ENCODE data around the gene MACROH2A2.
"Not testable (repeated sequence)": the region's sequence is repeated elsewhere in the genome, so short reads cannot be mapped to it uniquely, and the experiment has no call there.

Gene MACROH2A2

DNA sequence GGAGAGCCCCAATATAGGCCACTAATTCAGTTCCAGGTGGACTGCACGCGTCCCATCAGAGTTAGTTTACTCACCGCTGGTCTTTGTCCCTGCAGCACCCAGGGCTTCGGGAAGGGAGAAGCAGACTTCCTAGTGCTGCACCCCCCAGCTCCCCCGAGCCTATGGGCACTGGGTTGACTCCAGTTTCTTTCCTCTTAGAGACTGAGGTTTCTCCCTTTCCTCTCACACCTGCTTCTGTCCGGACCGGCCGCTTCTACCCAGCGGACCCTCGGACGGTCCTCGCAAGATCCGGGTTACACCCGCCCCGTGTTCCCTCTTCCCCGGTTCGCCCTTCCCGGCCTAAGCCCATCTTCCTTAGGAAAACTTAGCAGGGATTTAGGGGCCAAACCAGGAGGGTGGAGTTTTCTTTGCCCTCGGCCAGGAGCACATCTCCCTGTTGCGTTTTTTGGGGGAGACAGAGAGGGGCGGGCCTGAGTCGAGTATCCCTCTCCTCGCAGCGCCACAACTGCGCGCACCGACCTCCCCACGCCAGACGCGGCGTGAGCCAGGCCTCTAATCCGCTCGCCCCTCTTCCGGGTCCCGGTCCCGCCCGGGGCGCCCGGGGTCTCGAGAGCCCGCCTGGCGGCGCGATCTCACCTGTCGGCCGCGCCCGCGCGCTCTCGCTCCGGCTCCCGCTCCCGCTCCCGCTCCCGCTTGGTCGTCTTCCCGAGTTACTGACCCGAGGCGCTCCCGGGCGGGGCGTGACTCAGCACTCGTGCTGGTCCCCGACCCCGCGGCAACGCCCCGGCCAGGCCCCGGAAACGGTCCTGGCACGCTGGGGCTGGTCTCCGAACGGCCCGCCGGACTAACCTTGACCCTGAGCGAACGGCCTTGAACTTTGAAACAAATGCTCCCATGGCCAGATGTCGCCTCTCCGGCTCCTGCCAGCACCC, 79.7 kb downstream of the MACROH2A2 start, which contains the start of gene AIFM2:
TSS of gene AIFM2 (minus strand) at position 728 of the 932 bp plus-strand sequence. CDS start 8,741 bp downstream, outside the sequence.
- no peak for FAIRE-seq

- no peak for FAIRE-seq
Measured at GRCh38 chr10:70135046-70135445, 82.4 kb downstream of the MACROH2A2 start.

- no peak for FAIRE-seq
Measured at GRCh38 chr10:70135684-70136083, 83.0 kb downstream of the MACROH2A2 start.

GRCh38 chr10:70137135-70137534, 84.5 kb downstream of the MACROH2A2 start:
- FAIRE-seq = no peak

DNA sequence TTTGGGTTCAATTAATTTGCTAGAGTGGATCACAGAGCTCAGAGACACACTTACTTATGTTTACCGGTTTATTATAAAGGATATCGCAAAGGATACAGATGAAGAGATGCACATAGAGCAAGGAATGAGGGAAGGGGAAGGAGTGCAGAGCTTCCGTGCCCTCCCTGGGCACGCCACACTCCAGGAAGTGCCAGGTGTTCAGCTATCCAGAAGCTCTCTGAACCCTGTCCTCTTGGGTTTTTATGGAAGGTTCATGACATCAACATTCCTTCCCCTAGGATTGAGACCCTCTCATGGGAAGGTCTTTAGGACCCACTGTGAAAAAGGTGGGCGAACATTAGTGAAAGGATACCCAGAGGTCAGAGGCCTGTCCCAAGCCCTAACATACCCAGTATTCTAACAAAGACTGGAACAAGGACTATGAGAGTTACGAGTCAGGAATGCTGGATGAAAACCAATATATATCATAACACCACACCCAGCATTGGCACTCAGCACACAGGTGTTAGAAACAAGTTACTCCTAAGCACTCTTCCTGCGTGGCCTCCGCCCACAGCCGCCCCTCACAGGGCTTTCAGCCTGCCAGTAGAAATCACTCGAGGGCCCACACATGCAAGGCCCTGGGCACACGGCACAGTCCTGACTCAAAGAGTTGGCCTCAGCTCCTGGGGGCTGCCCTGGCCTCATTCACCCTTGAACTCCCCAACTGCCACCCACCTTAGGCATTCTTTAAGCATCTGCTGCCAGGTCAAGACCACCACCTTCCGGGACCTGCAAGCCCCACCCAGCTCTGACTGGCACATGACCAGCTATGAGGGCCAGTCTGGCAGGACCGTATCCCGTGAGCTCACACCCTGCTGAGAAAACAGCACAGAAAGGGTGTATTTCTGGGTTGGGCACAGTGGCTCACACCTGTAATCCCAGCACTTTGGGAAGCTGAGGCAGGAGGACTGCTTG, 85.6 kb downstream of the MACROH2A2 start:
- FAIRE-seq = no peak

- no peak for FAIRE-seq
Measured at GRCh38 chr10:70139151-70139996, 86.7 kb downstream of the MACROH2A2 start.

GRCh38 chr10:70139997-70140250, 87.3 kb downstream of the MACROH2A2 start:
- no peak for FAIRE-seq

DNA sequence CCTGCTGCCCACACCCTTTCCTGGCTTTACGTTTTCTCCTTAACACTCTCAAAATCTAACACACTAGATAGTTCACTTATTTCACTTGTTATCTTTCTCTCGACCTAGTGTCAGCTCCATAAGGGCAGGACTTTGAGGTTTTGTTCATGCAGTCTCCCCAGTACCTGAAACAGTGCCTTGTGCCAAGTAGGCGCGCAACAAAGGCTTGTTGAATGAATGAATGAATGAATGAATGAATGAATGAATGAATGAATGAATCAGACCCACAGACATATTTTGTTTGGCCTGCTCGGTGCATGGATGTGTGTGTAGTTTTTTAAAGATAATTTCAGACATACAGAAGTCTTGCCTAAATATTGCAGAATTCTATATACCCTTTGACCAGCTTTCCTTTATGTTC, 87.7 kb downstream of the MACROH2A2 start:
- no peak for FAIRE-seq

- no peak for FAIRE-seq
Measured at GRCh38 chr10:70142555-70142954, 89.9 kb downstream of the MACROH2A2 start.

DNA sequence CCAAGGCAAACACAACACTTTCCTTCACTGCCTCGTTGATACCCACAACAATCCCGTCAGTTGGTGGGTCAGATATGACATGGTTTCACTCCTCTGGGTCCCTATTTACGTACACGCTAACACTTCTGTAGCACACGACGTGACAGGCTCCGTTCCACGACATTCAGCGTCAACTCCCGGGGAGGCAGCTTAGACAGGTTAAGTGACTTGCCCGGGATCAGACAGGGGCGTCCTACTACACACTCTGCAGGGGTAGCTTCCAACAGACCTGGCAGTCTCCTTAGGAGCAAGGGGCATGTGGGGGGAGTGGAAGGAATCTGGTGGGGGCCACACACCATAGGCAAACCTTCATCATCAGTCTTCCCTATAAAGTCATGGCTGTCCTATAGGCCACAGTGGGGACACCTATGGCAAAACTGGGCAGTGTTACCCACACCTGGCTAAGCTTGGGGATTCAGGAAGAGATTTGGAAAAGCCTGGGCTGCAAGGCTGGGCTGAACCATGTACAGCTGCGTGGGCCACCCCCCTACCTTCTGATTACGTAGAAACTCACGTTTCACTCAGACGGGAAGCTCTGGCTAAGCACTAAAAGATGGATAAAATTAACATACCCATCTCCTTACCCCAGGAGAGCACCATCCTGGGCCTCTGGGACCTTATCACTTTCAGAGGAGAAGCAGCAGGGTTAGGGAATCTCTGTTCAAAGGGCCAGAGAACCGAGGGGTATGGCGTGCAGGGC, 91.9 kb downstream of the MACROH2A2 start:
- FAIRE-seq = no peak

DNA sequence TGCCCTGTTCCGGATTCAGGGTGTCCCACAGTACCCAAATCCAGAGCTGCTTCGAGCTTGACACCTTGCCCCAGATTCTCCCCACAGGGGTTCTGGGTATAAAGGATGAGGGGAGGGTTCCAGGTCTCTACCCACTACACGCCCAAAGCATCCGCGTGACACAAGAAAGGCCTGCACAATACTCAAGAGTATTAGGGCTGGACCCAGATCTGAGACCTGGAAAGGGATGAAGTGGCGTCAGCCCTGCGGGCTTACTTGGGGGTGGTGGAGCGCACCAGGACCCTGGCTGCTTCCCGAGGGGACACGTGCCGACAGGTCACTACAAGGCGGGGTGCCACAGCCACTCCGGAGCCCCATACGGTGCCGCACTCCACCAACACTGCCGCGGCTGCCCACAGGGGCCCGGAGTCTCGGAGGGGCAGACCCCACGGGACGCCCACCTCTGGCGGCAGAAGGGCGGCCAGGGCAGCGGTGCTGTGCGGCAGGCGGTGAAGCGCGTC, 92.6 kb downstream of the MACROH2A2 start:
- FAIRE-seq = no peak

DNA sequence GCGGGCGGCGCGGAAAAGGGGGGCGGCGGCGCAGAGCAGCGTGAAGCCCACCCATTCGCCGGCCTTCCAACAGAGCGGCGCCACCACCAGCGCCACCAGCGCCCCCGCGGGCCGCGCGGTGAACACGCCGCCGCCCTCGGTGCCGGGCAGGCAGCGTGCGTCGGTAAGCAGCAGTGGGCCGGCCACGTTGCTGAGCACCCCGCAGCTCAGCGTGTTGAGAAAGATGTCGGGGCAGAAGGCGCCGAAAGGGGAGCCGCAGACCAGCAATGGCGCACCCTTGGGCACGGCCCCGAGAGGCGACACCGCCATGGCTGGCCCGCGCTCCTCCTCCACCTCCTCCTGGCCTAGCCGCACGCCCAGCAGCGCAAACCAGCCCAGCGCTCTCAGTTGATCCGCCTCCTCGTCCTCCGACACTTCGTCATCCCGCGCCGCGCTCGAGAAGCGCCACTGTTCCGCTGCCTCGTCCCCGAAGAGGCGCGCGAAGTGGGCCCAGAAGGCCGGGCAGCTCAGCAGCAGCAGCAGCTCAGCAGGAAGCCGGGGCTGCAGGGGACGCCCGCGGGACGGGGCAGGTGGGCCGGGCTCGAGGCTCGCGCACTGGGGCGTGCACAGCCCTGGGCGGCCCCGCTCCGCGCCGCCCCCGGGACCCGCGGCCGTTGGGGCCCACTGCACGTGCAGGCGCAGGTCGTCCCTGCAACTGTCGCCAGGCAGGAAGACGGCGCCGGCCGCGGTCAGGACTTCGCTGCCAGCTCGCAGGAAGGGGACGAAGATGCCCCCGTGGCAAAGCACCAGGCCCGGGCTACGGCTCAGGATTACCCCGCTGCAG, 93.2 kb downstream of the MACROH2A2 start:
- FAIRE-seq = no peak

- FAIRE-seq = peak; percentile 91
Measured at GRCh38 chr10:70146489-70147258, 94.0 kb downstream of the MACROH2A2 start, which contains the start of gene TYSND1. TYSND1 (minus strand) TSS chr10:70146700; CDS start chr10:70146586, 114 bp downstream.

DNA sequence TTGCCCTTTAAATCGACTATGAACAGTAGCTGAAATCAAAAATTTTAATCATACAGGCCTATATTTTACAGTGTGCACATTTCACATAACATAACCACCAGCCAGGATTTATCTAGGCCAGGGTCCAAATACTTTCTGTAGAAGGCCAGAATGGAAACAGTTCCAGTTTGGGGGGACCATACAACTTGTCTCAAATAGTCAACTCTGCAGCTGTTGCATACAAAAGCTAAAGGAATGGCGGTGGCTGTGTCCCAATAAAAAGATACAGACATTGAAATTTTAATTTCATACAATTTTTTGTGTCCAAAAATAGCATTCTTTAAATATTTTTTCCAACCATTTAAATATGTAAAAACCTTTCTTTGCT, 94.6 kb downstream of the MACROH2A2 start:
- FAIRE-seq = no peak

- no peak for FAIRE-seq
Measured at GRCh38 chr10:70148516-70148915, 95.9 kb downstream of the MACROH2A2 start.

DNA sequence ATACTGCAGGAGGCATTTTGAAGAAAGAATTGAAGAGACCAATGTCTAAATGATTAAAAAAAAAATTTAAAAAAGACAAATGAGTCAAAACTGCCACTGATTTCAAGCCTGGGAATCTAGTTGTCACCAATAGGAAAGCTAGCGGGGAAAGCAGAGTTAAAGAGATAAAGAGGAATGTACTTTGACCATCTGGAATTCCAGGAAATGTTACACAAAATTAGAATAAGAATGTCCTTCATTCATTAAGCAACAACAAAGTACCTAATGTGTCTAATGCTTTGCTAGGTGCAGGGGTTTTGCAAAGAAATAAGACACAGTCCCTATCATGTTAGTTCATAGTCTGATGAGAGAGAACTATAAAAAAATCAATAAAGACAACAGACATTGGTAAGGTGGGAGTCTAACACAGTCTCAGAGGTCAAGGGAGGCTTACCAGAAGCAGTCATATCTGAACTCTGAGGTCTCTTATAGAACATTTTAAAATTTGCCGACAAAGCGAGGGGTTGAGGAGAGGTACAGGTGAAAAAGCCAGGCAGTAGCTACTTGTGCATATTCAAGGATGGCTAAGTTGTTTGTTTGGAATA, 102.7 kb downstream of the MACROH2A2 start:
- no peak for FAIRE-seq

DNA sequence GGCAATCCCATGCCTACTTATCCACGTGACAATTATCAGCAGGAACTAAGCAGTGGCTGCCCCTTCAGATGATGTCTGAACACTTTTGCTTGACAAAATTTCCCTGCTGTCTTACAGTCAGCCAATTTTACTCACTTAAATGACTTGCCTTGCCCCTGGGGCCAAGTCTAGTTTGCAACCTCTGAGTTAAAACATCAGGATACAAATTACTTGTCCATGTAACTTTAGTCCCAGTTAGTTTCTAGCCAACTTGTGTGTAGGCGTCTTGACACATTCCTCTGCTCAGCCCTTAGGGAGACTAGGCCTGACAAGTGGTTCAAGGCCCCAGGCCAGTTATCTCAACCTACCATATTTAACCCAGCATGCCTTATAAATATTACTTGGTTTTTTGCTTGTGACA, 105.5 kb downstream of the MACROH2A2 start:
- FAIRE-seq = no peak

DNA sequence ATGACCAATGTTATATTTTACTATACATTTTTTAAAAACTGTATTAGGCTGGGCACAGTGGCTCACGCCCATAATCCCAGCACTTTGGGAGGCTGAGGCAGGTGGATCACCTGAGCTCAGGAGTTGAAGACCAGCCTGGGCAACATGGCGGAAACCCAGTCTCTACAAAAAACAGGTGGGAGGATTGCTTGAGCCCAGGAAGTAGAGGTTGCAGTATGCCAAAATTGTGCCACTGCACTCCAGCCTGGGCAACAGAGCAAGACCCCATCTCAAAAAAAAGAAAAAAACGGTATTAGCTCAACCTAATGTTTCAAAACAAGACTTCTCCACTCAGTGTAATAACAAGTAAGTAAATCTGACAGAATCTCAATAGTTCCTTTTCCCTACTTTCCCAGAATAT, 106.7 kb downstream of the MACROH2A2 start:
- FAIRE-seq = not testable (repeated sequence)

GRCh38 chr10:70160798-70161197, 108.2 kb downstream of the MACROH2A2 start:
- no peak for FAIRE-seq

All from islet of Langerhans (tissue), 1 donor.